Lower leg skin (tissue), 3 donors: ENCODE results near the gene CA10.

Experiments used
- POLR2A ChIP-seq, 2 donors: fragments of 450-650 bp; IDR thresholded peaks; one replicate each; pipeline ENCODE4 v1.6.1; 2016 to 2017; ENCODE audit warnings: antibody characterized with exemption in 2 of 2, mild to moderate bottlenecking in 1 of 2, moderate library complexity in 1 of 2
- TF ChIP-seq, protein P1 (sequence below), 3 donors: fragments of 450-650 bp; IDR thresholded peaks; one replicate each; pipeline ENCODE4 v1.5.1; 2016; ENCODE audit warnings: antibody characterized with exemption in 3 of 3, mild to moderate bottlenecking in 3 of 3, moderate library complexity in 2 of 3

DNA sequence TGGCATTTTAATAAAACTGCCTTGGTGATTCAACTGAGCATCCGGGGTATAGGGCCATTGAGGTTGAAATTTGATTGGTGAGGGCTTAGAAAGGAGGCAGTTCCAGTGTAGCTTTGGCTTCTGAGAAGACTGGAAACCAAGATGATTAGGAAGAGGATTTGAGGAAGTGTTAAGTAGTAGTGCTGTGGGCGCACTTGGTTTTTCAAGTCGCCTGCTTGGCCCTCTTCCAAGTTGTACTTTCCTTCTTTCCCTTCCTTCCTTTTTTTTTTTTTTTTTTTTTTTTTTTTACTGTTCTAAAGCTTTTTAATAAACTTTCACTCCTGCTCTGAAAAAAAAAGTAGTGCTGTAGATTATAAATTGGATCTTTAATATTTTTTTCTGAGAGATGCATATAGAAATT, 577.6 kb downstream of the CA10 start:
- TF ChIP-seq, protein P1, sequence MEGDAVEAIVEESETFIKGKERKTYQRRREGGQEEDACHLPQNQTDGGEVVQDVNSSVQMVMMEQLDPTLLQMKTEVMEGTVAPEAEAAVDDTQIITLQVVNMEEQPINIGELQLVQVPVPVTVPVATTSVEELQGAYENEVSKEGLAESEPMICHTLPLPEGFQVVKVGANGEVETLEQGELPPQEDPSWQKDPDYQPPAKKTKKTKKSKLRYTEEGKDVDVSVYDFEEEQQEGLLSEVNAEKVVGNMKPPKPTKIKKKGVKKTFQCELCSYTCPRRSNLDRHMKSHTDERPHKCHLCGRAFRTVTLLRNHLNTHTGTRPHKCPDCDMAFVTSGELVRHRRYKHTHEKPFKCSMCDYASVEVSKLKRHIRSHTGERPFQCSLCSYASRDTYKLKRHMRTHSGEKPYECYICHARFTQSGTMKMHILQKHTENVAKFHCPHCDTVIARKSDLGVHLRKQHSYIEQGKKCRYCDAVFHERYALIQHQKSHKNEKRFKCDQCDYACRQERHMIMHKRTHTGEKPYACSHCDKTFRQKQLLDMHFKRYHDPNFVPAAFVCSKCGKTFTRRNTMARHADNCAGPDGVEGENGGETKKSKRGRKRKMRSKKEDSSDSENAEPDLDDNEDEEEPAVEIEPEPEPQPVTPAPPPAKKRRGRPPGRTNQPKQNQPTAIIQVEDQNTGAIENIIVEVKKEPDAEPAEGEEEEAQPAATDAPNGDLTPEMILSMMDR (IDR thresholded peaks at IDR 0.05) = no peak
- TF ChIP-seq POLR2A (IDR thresholded peaks at IDR 0.05) = no peak
